ENCODE data around the gene ELL2.

- TF ChIP-seq NR1H2 (CRISPR knock-in tag; IDR thresholded peaks at IDR 0.05) = no peak
- TF ChIP-seq RORB (CRISPR knock-in tag; IDR thresholded peaks at IDR 0.05) = no peak
- TF ChIP-seq CTCF (IDR thresholded peaks at IDR 0.05) = no peak
- TF ChIP-seq ZNF512 (CRISPR knock-in tag; IDR thresholded peaks at IDR 0.05; ENCODE audit: borderline replicate concordance) = no peak
- TF ChIP-seq SP1 (CRISPR knock-in tag; conservative IDR thresholded peaks at IDR 0.05) = no peak
- TF ChIP-seq CREB1 (CRISPR knock-in tag; IDR thresholded peaks at IDR 0.05) = no peak
- no peak for TF ChIP-seq IRF2 (CRISPR knock-in tag; IDR thresholded peaks at IDR 0.05; ENCODE audit: borderline replicate concordance, low read depth)
These were observed 13.0 kb downstream of the ELL2 start for GRCh38 chr5:95948631-95949030.
